CD4-positive, alpha-beta T cell treated with Interleukin-17A for 4 hours (primary cell): Measurements from ENCODE around the gene PAX5.

Experiments
- DNase-seq: peaks from one replicate; pipeline ENCODE4 v3.0.0-alpha.2; 2020; ENCODE audit warnings: mixed read lengths

The PAX5 gene

GRCh38 chr9:37011530-37011929 lies 22.5 kb downstream of the PAX5 start:
- DNase-seq, result no peak

DNA sequence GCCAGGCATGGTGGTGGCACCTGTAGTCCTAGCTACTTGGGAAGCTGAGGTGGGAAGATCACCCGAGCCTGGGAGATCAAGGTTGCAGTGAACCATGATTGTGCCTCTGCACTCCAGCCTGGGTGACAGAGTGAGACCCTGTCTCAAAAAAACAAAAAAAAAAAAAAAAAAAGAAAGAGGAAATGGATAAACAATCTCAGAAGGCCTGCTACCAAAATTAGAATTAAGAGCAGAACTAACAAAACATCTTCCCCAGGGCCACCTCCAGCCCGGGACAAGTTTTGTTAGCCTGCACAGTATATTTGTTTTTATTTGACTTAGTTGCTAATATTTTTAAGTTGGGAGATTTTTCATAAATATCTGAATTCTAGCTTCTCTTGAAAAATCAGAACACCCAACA lies 23.1 kb downstream of the PAX5 start:
- no peak for DNase-seq

DNA sequence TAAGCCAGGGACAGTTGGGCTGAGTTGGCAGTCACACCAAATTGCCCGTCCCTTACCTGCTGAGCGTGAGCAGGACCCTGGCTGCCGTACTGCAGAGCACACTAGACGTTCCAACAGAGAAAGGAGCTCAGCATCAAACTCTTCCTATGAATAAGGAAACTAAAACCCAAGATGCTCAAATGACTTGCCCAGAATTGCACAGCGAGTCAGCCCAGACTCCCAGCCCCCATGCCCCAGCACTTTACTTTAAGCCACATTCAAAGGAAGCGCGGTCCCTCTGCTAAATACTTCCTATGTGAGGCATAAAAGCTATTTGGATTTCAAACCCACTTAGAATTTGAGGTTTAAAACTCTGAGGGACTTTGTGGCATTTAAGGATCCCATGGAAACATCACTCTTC lies 23.9 kb downstream of the PAX5 start:
- DNase-seq, result no peak

DNA sequence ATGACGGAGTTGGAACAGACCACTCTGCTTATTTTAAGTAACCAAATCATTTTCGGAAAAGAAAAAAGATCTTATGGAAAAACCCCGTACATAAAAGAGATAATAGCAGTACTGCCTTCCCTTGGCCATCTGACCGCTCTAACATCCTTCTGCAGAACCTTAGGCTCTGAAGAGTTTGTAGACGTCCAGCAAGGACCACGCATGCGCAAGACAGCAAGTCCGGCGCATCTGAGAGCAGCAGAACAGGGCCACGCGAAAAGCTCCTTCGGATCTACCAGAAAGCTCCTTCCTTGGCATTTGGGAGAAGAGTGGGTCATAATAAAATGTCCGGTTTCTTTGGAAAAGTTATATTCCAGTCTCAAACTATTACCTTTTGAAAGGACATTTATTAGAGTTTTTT lies 26.8 kb downstream of the PAX5 start:
- DNase-seq, result no peak

- DNase-seq, result no peak
These were observed 28.4 kb downstream of the PAX5 start for GRCh38 chr9:37005517-37006140.

- no peak for DNase-seq
These were observed 29.6 kb downstream of the PAX5 start for GRCh38 chr9:37004424-37004935.

- DNase-seq, result no peak
These were observed 31.5 kb downstream of the PAX5 start for GRCh38 chr9:37002413-37003217.

GRCh38 chr9:37002036-37002412 lies 32.0 kb downstream of the PAX5 start:
- DNase-seq, result no peak

DNA sequence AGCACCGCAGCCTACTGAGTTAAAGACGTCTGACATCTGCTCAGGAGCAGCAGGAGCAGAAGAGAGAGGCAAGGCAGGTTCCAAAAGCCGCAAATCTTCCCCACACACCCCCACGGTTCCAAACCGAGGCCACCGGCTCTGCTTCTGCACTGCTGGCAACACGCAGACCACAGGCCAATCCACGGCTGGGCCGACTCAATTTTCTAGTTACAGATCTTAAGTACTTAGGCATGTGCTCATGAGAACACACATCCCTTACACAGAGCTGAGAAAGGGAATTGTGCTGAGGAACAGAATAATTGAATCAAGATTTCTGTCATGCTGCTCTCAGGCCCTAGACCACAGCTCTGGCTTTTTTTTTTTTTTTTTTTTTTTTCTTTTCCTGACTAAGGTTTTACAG lies 32.6 kb downstream of the PAX5 start:
- no peak for DNase-seq

DNA sequence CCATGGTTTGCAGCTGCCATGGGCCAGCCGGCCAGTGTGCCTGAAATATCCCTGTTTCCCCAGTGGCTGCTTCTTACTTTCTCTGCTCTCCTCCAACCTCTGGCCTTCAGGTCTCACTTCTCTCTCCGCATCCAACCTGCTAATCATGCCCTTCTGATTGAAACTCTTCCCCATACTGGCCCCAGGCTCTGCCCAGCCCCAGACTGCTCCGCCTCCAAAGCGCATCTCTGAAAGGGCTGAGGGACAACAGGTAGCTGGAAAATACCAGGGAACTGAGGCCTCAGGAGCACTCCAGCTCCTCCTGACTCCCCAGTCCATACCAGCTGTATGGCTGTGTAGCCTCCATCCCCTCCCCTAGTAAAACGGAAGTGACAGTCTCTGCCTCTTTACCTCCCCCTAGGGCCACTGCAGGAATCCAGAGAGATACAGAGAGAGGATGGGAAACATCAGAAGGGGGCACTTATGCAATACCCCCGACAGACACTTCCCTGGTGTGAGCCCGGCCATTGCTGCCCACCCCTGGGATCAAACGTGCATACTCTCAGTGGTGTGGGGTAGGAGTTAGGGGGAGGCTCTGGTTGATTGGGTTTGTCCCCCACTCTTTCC lies 34.2 kb downstream of the PAX5 start:
- DNase-seq, result no peak

DNA sequence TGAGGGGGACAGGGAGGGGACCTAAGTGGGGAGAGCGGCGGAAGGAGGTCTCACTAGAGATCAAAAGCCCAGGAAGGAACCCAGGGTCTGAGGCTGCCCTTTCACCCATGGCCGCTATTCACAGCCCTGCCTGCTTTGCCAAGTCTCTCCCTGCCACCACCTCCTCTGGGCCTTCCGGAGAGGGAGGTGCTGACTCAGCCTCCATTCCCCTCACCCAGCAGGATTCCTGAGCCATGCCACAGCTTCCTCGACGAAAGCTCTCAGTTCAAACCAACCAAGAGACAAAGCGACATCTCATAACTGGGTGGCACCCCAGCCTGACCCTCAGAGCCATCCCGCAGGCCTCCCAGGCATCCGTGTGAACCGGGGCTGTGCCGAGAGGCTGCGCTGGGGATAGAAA lies 36.7 kb downstream of the PAX5 start:
- DNase-seq, result no peak

DNA sequence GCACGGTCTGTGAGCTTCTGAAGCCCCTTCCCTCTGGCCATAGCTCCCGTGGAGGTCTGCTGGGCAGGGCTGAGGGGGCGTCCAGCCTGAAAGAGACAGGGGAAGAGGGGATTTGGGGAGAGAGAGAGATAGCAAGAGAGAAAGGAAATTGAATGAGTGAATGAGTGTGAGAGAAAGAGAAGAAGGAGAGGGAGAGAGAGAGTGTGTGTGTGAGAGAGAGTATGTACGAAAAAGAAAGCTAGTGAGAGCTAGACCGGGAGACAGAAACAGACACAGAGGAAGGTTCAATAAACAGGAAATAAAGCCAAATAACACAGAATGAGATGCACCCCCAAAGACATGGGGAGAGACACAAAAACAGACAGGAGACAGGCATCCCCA lies 37.4 kb downstream of the PAX5 start:
- no peak for DNase-seq

DNA sequence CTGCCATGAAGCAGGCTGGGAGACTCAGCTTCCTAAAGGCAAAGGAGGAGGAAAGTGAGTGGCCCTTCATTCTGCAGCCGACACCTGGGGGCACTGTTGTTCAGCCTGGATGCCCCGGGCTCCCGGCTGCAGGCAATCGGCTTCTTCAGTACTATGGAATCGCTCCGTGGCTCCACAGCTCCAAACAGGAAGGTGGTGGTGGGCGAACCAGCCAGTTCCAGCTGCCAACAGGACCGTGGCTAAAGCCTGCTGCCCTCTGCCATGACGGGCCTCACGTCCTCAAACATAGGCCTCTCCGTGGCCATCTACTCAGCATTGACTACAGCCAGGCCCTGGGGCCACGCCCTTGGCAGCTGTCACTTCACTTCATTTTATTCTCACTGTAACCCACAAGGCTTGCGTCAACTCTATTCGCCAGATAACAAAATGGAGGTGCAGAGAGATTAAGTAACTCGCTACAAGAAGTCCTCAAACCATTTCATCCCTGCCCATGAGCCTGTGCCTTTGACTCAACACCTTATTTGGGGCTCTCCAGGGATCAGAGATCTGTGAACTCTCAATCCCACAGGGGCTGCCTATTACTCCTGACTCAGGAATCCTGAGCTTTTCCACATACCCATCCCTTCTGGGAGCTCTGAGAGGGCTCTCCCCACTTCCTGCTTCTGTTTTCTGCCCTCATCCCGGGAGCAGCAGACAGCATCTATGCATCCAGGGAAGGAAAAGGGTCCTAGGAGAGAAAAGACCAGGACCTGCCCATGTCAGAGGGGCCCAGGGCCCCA lies 38.0 kb downstream of the PAX5 start:
- DNase-seq, result peak; percentile 64

DNA sequence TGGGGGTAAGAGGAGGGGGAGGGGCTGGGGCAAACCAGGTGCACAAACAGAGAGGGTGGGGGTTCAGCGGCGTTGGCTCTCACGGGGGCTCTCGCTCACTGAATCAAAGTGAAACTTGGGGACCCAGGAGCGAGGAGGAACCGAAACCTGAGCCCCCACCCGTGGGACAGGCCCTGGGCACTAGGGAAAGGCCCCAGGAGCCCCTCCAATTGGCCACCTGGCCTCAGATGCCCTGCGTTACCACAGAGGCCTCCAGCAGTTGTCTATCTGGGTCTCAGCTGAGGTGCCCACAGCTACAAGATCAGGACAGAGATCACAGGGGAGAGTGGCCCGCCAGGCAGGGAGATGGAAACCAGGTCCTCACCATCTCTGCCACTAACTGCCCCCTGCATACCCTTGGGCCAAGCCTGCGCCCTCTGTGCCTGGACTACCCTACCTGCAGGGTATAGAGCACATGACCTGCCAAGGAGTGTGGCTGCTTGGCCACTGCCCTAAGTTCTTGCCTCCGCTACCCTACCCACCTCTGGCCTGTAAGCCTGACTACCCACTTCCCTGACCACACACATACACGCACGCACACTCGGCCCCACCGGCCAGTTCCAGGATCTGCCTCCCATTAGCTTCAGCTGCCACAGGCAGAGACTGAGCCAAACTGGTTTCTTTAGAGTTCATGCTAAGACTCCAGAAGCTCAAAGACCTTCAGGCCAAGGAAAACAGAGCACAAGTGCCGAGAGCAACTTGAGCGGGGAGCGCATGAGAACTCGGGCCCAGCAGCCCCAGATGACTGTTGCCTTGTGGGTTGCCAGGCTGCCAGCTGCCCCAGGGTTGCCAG lies 39.9 kb downstream of the PAX5 start:
- DNase-seq, result no peak

DNA sequence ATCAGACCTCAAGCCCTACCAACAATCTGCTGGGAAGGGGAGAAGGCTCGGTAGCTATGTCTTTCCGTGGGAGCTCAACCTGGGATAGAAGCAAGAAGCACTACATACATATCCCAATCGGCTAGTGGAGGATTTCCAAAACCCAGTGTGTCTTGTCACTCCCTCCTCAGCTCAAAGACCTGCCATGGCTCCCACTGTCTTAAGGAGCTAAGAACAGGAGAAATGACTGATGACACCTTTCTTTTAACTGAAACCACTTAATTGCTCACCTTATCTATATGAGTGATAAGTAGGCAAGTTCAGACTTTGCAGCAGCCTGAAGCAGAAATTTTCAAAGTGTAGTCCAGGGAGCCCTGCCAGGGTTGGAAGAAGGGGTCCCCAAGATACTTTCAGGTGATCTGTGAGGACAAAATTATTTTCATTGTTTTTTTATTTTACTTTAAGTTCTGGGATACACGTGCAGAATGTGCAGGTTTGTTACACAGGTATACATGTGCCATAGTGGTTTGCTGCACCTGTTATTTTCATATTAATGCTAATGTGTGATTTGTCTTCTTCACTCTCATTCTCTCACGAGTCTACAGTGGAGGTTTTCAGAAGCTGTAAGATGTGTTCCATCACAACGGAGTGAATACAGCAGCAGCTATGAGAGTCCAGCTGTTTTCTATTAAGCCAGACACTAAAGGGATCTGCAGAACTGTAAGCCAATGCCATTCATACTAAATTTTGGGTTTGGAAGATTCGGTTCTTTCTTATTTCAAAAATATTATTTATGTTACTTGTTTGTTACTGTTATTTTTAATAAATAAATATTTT lies 41.4 kb downstream of the PAX5 start:
- no peak for DNase-seq

GRCh38 chr9:36991516-36992134 lies 42.4 kb downstream of the PAX5 start:
- no peak for DNase-seq

DNA sequence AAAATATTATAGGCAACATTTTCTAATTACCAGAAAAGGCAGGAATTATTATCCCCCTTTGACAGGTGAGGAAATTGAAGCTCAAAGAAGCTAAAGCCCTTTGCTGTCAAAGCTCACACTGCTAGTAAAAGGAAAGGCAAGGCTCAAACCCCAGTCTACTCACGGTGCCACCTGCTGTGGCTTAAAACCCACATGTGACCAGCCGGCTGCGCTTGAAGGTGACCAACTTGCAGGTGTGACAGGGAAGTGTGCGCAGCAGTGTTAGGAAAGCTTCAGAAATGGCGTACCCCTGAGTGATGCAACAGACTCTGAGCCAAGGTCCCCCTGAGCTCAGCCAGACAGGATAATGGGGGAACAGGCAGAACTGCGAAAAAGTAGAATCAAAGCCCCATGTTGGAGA lies 45.2 kb downstream of the PAX5 start:
- DNase-seq, result no peak

DNA sequence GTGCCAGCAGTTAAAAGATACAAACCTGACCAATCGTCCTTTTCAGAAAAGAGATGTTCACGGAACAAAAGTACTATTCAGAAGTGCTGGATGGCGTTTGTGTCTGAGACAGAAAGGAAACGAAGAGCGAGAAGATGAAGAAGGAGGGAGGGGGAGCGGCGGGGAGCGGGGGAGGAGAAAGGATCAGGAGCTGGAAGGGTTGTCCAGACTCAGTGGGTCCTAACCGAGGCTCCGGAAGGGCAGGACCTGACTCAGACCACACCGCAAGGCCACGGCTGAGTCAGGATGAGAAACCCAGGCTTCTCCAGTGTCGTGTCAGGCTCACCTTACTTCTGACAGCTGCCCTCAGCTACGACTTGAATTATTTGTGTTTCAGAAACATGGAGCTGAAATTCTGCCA lies 46.2 kb downstream of the PAX5 start:
- DNase-seq, result no peak

- DNase-seq, result no peak
These were observed 46.7 kb downstream of the PAX5 start for GRCh38 chr9:36987409-36987808.

DNA sequence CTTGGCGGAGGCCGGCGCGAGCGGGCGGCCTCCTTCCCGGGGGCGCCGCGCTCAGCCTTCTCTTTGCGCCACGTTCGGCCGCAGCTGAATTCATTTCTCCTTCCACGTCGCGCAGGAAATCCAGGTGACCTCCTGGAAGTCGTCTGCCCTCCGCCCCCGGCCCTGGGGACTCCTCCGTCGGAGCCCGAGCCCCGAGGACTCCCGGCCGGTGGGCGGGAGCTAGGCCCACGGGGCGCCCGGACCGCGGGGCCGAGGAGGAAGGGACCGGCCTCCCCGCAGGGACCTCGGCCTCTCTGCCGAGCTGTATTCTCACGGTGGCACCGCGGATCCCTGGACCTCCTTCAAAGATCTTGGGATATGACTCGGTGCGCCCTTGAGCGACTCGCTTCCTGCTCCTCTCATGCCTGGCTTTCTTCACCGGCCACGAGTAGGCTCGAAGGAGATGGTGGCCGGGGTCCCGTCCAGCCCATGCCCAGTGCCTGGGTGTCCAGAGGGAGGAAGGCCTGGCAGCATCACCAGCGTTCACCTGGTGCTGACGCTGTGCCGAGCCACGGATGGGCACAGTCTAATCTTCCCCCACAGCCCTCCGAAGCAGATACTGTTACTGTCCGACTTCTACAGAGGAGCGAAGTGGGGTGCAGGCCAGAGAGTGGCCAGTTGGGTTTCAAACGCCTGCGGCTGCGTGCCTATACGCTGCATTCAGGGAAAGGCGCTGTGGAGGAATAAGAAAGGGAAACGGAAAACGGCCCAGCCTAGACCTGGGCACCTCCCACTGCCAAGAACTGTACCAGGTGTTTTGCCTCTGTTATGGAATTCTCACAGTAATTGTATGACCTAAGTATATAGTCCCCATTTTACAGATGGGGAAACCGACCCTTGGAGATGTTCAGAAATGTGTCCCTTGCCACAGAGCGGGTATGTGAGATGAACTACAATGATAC lies 47.3 kb downstream of the PAX5 start:
- DNase-seq, result no peak
